Activated CD4-positive, alpha-beta memory T cell treated with anti-CD3 and anti-CD28 coated beads for 36 hours (primary cell): ENCODE data around the gene LSAMP. TPM values are rescaled to one million over a fixed set of nuclear protein-coding genes. Genes with fewer than 3 reads are reported as not detected.

Experiments
- CTCF ChIA-PET: fragments of 350-600 bp; sonication (Branson Sonifier 250); formaldehyde crosslinking; loops from one replicate; lab custom pipeline; 2021; ENCODE audit warnings: antibody characterized with exemption, inconsistent platforms; lab: Charles Lee
- POLR2A ChIA-PET: fragments of 350-600 bp; sonication (Branson Sonifier 250); formaldehyde crosslinking; loops from one replicate; lab custom pipeline; 2021; ENCODE audit warnings: antibody characterized with exemption; lab: Charles Lee
- DNase-seq: peaks from one replicate; pipeline ENCODE4 v3.0.0-alpha.2; 2020
- H3K27ac Mint-ChIP-seq: one replicate; pipeline ENCODE4 v1.8.0; 2021; ENCODE audit warnings: mixed read lengths
- H3K27me3 Mint-ChIP-seq: one replicate; pipeline ENCODE4 v1.8.0; 2021; ENCODE audit warnings: mixed read lengths
- H3K36me3 Mint-ChIP-seq: one replicate; pipeline ENCODE4 v1.8.0; 2021; ENCODE audit warnings: mixed read lengths
- H3K4me1 Mint-ChIP-seq: one replicate; pipeline ENCODE4 v1.8.0; 2021; ENCODE audit warnings: low read depth, mixed read lengths
- H3K4me3 Mint-ChIP-seq: one replicate; pipeline ENCODE4 v1.8.0; 2021; ENCODE audit warnings: mild to moderate bottlenecking, mixed read lengths
- H3K9me3 Mint-ChIP-seq: one replicate; pipeline ENCODE4 v1.8.0; 2021; ENCODE audit warnings: mixed read lengths
- intact Hi-C: fragments of 100-400 bp; cut with micrococcal nuclease; formaldehyde crosslinking; loops from one replicate; pipeline ENCODE4 v1.15.1; 2023
- total RNA-seq, 2 experiments: library from RNA; stranded (reverse); gene quantifications; one replicate each; pipeline ENCODE4 v1.2.3, GENCODE V29; 2021

The LSAMP gene
- total RNA-seq, 2 experiments from 2014 or later, result not detected

GRCh38 chr3:116300226-116300625, 145.1 kb downstream of the LSAMP start:
- Mint-ChIP-seq H3K27ac (no peak overlapping the region), H3K4me1 (no peaks in the 10 kb centered on the region), H3K36me3 (no peaks in the 10 kb centered on the region), H3K27me3 (no peaks in the 10 kb centered on the region), H3K9me3 (peaks cover 2% of the 10 kb centered on the region), H3K4me3 (no peak overlapping the region)
- ChIA-PET CTCF (no interaction called here), POLR2A (no interaction called here)
- DNase-seq, result no peak
- intact Hi-C loops, result no loop called here

- Mint-ChIP-seq H3K4me1 (no peaks in the 10 kb centered on the region), H3K4me3 (no peak overlapping the region), H3K9me3 (peaks cover 2% of the 10 kb centered on the region), H3K27me3 (no peaks in the 10 kb centered on the region), H3K36me3 (no peaks in the 10 kb centered on the region), H3K27ac (no peak overlapping the region)
- ChIA-PET POLR2A (no interaction called here), CTCF (interaction anchor here (1.7 kb wide), 1 partner anchor 9 kb away, joined by 4 read pairs; no protein-coding TSS in a partner anchor)
- no peak for DNase-seq
- intact Hi-C loops, result no loop called here
Measured at GRCh38 chr3:116299646-116300081, 145.6 kb downstream of the LSAMP start.

DNA sequence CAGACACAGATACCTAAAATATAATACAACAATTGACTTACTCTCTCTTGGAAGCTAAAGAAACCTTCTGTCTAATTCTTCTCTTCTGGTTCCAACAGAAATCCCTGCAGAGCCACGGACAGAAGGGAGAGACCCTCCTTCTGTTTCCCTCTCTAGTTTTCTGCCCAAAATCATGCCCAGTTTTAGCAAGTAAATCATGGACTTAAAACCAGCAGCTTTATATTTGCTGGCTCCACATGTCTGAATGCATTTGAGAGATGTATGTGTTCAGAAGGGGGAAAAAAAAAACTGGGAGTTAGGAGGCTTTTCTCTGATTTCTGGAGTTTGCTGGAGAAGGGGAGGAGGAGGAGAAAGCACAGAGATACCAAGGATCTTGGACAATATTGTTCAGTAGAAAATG, 147.1 kb downstream of the LSAMP start:
- Mint-ChIP-seq H3K27me3 (no peaks in the 10 kb centered on the region), H3K9me3 (peaks cover 2% of the 10 kb centered on the region), H3K36me3 (no peaks in the 10 kb centered on the region), H3K4me3 (no peak overlapping the region), H3K27ac (no peak overlapping the region), H3K4me1 (no peaks in the 10 kb centered on the region)
- POLR2A ChIA-PET, result interaction anchor here (0.6 kb wide), 1 partner anchor 222 kb away, joined by 3 read pairs; no protein-coding TSS in a partner anchor
- no peak for DNase-seq
- CTCF ChIA-PET, result interaction anchor here (1.7 kb wide), 1 partner anchor 11 kb away, joined by 4 read pairs; no protein-coding TSS in a partner anchor
- intact Hi-C loops, result no loop called here

DNA sequence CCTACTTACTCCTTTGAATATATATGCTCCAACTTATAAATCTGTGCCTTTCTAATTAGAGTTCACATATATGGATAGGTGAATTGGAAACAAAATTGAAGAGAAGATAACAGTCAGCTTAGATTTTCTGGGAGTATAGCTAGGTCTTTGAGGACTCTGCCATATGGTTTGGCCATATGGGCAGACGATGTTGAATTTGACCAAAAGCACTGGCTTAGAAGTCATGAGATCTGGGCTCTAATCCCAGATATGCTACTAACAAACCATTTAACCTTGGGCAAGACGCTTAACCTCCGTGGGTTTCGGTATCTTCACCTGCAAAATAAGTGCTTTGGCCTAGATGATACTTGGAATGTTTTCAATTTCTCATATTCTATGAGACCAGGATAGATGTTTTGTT, 154.1 kb downstream of the LSAMP start:
- Mint-ChIP-seq H3K27ac (no peak overlapping the region), H3K4me1 (no peaks in the 10 kb centered on the region), H3K4me3 (no peak overlapping the region), H3K36me3 (no peaks in the 10 kb centered on the region), H3K9me3 (peaks cover 2% of the 10 kb centered on the region), H3K27me3 (no peaks in the 10 kb centered on the region)
- intact Hi-C loops, result no loop called here
- CTCF ChIA-PET, result no interaction called here
- no peak for DNase-seq
- POLR2A ChIA-PET, result no interaction called here

DNA sequence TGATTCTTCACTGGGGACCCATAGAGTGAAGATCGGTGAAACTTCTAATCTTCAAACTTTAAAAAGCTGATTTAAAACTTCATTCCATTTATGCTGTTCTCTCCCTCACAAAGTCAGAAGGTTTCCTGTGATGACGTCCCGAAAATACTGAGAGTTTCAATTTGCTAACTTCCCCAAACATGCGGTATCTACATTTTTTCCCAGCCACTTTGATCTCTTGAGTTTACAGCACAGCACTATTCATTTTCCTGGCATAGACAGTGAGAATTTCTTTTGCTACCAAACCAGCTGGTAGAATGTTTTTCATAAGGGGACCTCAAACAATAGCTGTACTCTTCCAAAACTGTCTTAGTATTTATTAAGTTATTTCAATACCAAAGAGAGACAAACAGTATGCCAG, 156.8 kb downstream of the LSAMP start:
- no peaks in the 10 kb centered on the region for H3K9me3 Mint-ChIP-seq
- no peaks in the 10 kb centered on the region for H3K4me1 Mint-ChIP-seq
- POLR2A ChIA-PET, result no interaction called here
- no peak for DNase-seq
- no peaks in the 10 kb centered on the region for H3K27me3 Mint-ChIP-seq
- intact Hi-C loops, result no loop called here
- H3K36me3 Mint-ChIP-seq, result no peaks in the 10 kb centered on the region
- H3K27ac Mint-ChIP-seq, result no peak overlapping the region
- no peak overlapping the region for H3K4me3 Mint-ChIP-seq
- CTCF ChIA-PET, result no interaction called here

DNA sequence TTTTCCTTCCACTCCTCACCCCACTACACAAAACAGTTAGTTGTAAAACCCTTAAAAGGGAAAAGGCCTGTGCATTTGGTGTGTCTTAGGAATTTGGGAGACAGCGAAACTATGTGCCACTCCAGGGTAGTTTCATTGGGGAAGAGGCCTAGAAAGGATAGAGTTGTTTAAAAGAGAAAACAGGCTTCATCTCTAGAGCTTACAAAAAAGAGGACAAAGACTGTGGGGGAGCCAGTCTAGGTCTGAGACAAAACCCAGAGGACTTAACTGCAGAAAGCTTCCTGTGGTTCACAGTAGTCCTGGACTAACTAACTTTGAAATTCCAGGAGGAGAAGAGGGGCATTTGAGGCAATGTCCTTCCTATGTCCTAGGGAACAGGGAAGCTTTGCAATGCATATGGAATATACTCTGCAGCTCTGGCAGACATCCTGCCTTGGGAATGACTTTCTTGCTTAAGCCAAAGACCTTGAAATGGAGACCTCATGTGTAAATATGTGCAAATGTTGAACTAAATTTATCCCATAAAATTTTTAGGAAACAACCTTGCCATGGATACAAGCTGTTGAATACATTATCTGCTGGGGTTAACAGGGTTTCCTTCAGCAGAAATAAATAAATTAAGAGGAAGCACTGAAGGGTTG, 159.4 kb downstream of the LSAMP start:
- CTCF ChIA-PET, result no interaction called here
- Mint-ChIP-seq H3K27me3 (no peaks in the 10 kb centered on the region), H3K27ac (no peak overlapping the region), H3K36me3 (no peaks in the 10 kb centered on the region), H3K9me3 (no peaks in the 10 kb centered on the region), H3K4me1 (no peaks in the 10 kb centered on the region), H3K4me3 (no peak overlapping the region)
- no peak for DNase-seq
- POLR2A ChIA-PET, result no interaction called here
- intact Hi-C loops, result no loop called here

DNA sequence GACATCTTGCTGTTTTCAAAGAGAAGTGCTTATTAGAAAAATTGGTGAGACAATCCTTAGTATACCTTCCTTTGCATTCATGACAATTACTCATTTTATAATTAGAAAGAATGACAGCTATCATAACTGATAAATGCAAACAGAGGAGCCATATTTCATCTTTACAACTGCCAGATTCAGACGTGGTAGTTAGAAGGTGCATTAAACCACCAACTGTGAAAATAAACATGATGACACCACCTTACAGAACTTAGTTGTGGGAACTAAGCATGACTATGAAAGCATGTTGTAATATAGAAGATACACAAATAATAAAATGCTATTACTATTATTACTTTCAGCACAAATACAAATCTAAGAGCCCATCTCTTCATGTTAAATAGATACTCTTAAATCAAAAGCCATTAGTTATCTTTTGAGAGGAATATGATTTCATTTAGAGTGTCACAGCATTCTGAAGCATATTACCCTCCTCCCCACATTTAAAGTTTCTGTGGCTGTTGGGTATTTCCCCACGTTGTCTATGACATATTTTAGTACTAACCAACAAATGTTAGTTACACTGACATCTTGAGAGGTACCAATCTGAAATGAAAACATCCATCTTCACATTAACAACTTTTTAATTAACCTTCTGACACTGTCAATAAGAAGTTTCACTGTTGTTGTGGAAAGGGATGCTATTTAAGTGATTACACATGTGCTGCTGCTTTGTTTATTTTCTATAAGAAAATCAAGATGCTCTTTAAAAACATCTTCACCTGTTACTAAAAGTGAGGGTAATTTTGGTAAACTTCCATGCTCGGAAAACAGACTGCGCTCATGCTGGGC, 163.8 kb downstream of the LSAMP start:
- ChIA-PET POLR2A (no interaction called here), CTCF (no interaction called here)
- DNase-seq, result no peak
- intact Hi-C loops, result no loop called here
- H3K4me1 Mint-ChIP-seq, result no peaks in the 10 kb centered on the region
- no peaks in the 10 kb centered on the region for H3K36me3 Mint-ChIP-seq
- H3K9me3 Mint-ChIP-seq, result no peaks in the 10 kb centered on the region
- H3K4me3 Mint-ChIP-seq, result no peak overlapping the region
- no peaks in the 10 kb centered on the region for H3K27me3 Mint-ChIP-seq
- no peak overlapping the region for H3K27ac Mint-ChIP-seq

- Mint-ChIP-seq H3K27me3 (no peaks in the 10 kb centered on the region), H3K27ac (no peak overlapping the region), H3K4me3 (no peak overlapping the region), H3K36me3 (no peaks in the 10 kb centered on the region), H3K4me1 (no peaks in the 10 kb centered on the region), H3K9me3 (no peaks in the 10 kb centered on the region)
- no peak for DNase-seq
- CTCF ChIA-PET, result no interaction called here
- intact Hi-C loops, result no loop called here
- POLR2A ChIA-PET, result no interaction called here
Measured at GRCh38 chr3:116280130-116280740, 165.1 kb downstream of the LSAMP start.

- DNase-seq, result no peak
- Mint-ChIP-seq H3K27ac (no peak overlapping the region), H3K27me3 (no peaks in the 10 kb centered on the region), H3K4me1 (no peaks in the 10 kb centered on the region), H3K36me3 (no peaks in the 10 kb centered on the region), H3K4me3 (no peak overlapping the region), H3K9me3 (no peaks in the 10 kb centered on the region)
- ChIA-PET POLR2A (no interaction called here), CTCF (no interaction called here)
- intact Hi-C loops, result no loop called here
Measured at GRCh38 chr3:116276675-116277074, 168.6 kb downstream of the LSAMP start.

GRCh38 chr3:116270056-116270455, 175.2 kb downstream of the LSAMP start:
- H3K36me3 Mint-ChIP-seq, result no peaks in the 10 kb centered on the region
- CTCF ChIA-PET, result no interaction called here

GRCh38 chr3:116267116-116267515, 178.2 kb downstream of the LSAMP start:
- no peak for DNase-seq
- intact Hi-C loops, result no loop called here
- no peak overlapping the region for H3K4me3 Mint-ChIP-seq
- no peaks in the 10 kb centered on the region for H3K27me3 Mint-ChIP-seq
- peaks cover 3% of the 10 kb centered on the region for H3K9me3 Mint-ChIP-seq
- no peaks in the 10 kb centered on the region for H3K36me3 Mint-ChIP-seq
- ChIA-PET POLR2A (no interaction called here), CTCF (no interaction called here)
- no peak overlapping the region for H3K27ac Mint-ChIP-seq
- H3K4me1 Mint-ChIP-seq, result no peaks in the 10 kb centered on the region

More at GRCh38 chr3:116270056-116270455, 175.2 kb downstream of the LSAMP start:
- no peaks in the 10 kb centered on the region for H3K9me3 Mint-ChIP-seq
- H3K4me3 Mint-ChIP-seq, result no peak overlapping the region
- no peak for DNase-seq
- no peaks in the 10 kb centered on the region for H3K27me3 Mint-ChIP-seq
- intact Hi-C loops, result no loop called here
- no peaks in the 10 kb centered on the region for H3K4me1 Mint-ChIP-seq
- POLR2A ChIA-PET, result no interaction called here
- H3K27ac Mint-ChIP-seq, result no peak overlapping the region

- ChIA-PET POLR2A (no interaction called here), CTCF (no interaction called here)
- DNase-seq, result no peak
- Mint-ChIP-seq H3K27ac (no peak overlapping the region), H3K27me3 (no peaks in the 10 kb centered on the region), H3K9me3 (peaks cover 3% of the 10 kb centered on the region), H3K36me3 (no peaks in the 10 kb centered on the region), H3K4me3 (no peak overlapping the region), H3K4me1 (no peaks in the 10 kb centered on the region)
- intact Hi-C loops, result no loop called here
Measured at GRCh38 chr3:116265976-116266584, 179.2 kb downstream of the LSAMP start.
